GM18517 (cell line): ENCODE data around the gene CDH23.
A peak's percentile ranks its signal among the peaks of the same experiment; 100 is the strongest.

ENCODE experiments used
- ATAC-seq: cut with Tn5 transposase; IDR thresholded peaks from one replicate; pipeline ENCODE4 v1.9.1; 2021; ENCODE audit warnings: mild to moderate bottlenecking, moderate library complexity; ENCODE audit not compliant: unreplicated experiment

Gene CDH23

DNA sequence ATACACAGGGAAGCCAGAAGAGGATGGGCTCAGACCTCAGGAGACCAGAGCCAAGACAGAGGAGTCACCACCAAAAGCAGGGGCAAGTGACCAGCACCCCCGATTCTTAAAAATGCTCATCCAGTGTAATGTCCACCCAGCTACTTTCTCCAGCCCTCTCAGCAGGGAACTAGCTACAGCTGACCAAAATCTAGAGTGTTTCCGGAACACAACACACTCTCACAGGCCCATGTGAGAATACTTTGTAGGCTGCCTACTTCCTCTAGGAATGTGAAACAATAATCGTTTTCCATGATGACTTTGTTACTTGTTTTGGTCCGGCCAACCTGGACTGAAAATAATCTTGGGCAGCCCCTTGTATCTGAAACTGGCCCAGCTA lies 439.9 kb downstream of the CDH23 start:
- ATAC-seq, result no peak

GRCh38 chr10:71837098-71837827 lies 440.5 kb downstream of the CDH23 start:
- ATAC-seq, result no peak

- no peak for ATAC-seq
Observed at GRCh38 chr10:71838264-71839211, 441.8 kb downstream of the CDH23 start.

GRCh38 chr10:71840177-71840957 lies 443.6 kb downstream of the CDH23 start:
- ATAC-seq, result no peak

DNA sequence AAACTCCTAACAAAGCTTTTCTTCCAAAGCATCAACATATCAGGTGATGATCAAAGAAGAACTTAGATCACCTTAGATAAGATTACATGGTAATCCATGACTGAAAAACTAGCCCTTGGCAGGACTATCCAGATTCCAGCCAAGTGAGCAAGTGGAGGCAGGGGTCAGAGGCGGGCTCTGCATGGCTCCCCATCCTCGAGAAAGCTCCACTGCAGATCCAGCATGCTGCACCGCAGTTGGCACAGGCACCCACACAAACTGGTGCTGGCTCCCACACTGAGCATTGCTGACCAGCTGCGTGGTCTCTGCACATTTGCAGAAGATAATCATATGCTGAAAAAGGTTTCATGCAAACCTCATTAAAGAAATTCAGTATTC lies 444.2 kb downstream of the CDH23 start:
- no peak for ATAC-seq

DNA sequence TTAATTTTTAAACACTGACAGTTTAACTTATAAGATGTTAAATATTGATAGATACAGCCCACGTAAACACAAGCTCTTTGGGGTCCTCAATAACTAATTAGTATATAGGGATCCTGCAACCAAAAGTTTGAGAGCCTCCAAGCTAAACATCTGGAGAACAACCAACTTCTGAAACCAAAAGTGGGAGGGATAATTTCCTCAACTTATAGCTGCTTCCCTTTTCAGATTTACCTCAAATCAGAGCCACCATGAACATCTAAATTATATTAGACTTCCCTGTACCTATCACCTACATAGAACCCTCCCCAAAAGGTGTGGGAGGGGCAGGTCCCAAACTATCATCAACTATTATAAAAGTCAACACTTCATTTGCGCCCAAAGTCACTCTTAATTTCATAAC lies 445.7 kb downstream of the CDH23 start:
- ATAC-seq, result no peak

DNA sequence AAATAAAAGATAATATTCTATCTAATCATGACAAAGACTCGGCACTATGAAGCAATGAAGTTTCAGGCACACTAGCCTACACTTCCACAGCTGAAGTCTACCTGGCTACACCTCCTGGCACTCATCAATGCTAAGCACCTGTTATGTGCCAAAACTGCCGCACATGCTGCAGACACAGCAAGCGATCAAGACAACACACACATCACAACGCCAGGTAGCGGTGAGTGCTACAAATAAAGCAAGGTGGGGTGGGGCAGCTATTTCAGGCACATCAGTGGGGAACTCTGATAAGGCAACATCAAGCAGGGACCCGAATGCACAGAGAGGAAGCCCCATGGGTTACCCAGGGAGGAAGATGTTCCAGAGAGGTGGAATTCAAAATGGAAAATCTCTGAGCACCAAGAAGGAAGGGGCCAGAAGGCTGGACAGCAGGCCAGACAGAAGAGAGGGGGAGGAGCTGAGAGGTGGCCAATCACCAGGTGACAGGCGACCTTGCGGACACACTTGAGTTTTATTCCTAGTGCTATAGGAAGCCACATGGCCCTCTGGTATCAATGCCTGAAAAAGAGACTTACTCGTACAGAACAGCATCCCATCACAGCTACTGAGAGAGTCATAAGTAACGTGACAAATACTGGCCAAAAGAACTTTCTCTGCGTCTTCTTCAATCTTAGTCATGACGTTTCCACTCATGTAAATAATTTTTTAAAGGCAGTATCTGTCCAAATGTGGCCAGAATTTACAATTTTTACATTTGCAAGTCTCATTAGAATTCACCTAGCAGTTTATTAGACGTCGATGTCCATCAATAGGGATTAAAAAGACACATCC lies 446.4 kb downstream of the CDH23 start:
- ATAC-seq, result no peak

DNA sequence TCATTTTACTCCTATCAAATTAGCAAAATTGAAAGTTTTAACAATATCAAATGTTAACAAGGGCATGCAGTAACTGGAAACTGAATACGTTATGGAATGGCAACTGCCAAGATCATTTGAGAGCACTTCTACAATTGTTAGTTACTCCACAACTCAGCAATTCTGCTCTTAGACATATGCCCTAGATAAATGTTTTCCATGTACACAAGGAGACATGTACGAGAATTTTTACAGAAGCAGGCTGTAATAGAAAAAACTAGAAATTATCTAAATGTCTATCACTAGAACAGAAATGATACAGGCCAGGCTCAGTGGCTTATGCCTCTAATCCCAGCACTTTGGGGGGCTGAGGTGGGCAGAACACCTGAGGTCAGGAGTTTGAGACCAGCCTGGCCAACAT lies 447.4 kb downstream of the CDH23 start:
- ATAC-seq, result no peak

DNA sequence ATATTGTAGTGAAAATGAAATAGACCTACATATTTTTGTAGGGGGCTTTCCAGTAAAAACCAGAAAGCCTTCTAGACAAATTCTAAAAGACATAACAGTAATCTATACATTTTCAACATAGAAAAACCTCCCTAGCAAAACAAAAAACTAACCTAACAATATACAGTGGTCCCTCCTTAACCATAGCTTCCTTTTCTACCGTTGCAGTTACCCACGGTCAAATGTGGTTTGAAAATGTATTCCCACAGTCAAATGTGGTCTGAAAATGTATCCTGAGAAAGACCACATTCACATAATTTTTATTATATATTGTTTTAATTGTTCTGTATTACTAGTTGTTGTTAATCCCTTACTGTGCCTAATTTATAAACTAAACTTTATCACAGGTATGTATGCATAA lies 448.0 kb downstream of the CDH23 start:
- ATAC-seq, result no peak

DNA sequence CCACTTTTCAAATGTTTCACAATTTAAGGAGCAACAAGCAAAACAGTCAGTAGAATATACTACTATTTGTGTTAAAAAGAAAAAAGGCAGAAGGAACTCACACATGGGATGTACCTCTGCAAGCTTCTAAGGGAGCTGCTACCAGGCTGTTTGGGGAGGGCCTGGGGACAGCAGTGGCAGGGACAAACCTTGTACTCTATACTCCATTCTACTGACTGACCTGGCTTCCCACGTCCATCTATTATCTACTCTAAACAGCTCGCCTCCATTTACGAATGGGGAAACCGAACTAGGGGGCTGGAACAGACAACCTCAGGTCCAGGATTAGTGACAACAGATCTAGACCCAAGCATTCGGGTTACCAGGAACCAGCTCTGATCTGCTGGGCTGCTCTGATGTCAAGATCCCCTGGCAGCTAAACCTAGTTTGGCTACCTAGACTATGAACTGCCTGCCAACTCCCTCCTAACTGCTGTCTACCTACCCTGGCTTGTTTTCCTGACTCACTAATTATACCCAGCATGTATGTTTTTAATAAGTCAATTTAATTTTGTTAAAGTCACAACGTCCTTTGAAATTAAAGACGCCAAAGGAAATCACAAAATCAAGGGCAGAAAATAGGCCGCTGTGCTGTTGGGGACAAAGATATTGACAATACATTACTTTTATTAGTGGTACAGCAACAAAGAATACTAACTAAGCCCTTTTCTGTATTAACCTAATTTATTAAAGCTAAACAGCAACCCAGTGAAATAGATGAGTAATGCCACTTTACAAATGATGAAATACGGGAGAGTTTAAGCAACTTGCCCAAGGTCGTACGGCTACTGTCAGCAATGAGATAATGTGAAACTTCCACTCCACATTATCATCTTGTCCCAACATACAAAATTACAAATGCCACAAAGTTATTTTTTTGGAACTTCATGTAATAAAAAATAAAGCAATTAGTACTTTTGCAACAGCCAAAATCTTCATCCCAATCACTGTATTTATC lies 449.0 kb downstream of the CDH23 start:
- ATAC-seq, result no peak

DNA sequence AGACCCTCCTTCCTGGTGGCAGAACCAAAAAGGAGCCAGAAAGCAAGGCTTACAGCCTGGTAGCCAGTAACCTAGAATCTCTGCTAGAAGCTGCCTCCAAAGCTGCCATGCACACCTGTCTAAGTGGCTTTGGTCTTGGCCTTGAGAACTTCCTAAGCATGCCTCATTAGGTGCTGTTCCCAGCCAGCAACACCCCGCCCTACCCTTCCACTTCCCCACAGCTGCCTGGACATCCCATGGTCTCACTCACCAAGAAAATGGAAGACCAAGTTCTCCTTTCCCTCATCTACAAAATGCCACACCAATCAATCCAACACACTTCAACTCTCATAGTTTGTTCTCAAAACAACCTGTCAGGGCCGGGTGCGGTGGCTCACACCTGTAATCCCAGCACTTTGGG lies 450.1 kb downstream of the CDH23 start:
- ATAC-seq, result no peak

DNA sequence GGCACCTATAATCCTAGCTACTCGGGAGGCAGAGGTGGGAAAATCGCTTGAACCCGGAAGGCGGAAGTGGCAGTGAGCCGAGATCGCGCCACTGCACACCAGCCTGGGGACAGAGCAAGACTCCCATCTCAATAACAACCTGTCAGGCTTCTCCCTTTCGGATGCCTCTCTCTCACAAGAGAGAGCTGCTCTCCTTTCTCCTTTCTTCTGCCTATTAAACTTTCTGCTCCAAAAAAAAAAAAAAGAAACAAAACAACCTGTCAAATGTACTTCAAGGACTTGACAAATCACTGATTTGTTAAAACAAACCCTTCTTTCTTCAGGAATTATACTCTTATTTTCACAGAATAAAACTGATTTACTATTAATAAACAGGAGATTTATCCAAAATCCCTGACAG lies 450.7 kb downstream of the CDH23 start:
- no peak for ATAC-seq

DNA sequence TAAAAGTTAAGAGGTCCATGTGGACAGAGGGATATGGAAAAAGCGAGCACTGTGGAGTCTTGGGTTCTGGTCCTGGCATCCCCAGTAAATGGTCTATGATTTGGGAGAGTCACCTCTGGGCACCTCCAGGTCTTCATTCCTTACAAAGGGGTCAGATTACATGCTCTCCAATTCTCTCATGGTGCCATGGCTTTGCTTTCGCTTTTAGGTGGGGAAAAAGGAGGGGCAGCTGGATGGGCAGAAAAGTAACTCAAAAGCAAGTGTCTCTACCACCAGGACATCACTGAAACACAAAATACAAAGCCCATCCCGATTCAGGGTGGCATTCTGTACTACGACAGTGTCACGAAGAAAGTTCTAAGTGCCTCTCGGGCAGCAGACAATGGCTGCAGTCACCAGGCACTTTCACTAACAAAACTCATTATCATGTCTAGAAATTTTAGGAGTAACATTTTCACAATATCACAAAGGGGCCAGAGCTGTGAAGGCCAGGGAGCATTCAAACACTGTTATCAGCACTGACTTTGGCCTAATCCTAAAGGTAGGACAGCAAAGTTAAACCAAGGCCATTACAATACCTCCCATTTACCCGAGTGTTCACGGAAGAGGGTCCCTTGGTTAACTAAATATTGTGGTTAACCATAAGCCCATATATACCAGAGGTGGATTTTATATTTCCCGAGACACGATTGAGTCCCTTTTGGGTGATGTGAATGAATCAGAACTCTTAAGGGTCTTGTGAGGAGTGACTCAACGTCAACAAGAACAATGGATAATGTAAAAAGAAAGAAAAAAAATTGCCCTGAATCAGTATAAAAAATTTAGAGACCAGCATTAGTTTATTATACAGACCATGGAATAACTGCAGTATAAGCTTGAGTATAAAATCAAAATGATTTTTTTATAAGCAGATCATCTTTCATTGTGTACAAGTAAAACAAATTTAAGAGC lies 451.9 kb downstream of the CDH23 start:
- no peak for ATAC-seq

DNA sequence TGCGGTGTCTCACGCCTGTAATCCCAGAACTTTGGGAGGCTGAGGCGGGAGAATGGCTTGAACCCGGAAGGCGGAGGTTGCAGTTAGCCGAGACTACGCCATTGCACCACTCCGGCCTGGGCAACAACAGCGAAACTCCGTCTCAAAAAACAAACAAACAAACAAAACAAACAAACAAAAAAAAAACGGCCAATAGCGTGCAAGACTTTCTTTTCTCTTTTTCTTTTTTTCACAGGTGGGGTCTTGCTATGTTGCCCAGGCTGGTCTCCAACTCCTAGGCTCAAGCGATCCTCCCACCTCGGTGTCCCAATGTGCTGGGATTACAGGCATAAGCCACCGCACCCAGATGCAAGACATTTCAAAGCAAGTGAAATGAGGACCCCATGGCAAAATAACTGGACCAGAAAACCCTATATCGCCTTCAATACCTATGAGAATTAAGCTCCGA lies 452.8 kb downstream of the CDH23 start:
- ATAC-seq, result no peak

DNA sequence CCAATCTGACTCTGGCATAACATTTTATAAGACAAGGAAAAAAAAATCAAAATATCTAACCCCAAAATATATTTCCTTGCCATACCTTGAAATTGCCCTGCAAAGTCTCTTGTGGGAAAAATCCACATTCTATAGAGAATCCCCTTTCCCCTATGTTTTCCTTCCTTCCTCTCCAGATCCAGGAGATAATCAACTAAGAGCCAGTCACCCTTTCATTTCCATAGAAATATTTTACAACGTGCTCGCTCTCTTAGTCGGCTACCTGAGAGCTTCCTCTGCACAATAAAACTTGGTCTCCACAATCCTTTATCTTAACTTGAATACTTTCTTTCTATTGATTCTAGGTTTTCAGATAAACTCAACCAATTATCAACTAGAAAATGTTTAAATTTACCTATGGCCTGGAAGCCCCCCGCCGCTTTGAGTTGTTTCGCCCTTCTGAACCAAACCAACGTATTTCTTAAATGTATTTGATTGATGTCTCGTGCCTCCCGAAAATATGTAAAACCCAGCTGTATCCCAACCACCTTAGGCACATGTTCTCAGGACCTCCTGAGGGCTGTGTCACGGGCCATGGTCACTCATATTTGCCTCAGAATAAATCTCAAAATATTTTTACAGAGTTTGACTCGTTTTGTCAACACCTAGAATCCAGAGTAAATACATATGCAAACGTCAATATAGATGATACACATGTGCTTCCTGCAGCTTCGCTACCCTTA lies 453.5 kb downstream of the CDH23 start:
- no peak for ATAC-seq

DNA sequence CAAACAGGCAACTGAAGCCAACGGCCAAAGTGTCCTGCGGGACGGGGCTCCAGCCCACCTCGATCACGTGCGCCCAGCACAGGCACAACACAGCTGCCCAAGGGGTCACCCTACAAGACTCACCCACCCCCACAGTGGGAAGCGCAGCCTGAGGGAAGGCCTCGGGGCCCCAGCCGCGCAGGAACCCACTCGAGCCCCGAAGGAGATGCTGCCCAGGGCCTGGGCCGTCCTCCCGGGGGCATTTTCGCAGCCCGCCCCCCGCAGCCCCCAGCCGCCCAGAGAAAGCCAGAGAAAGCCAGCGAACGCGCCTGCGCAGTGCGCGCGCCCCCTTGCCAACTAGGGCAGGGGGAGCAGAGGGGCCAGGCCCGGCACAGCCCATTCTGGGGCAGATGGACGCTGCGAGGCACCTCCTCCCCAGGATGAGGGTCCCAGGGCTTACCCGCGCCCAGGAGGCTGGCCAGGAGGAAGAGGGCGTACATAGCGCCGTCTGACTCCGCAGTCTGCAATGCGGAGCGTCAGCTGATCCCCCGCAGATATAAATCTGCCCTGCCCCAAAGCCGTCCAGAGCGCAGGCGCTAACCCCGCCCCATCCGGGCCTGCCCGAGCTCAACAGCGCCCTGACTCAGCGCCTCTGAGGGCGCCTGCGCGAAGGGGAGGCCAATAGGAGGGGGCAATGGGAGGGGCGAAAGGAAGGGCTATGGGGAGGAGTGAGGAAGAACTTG lies 454.2 kb downstream of the CDH23 start, which contains the start of gene PSAP:
Gene PSAP, minus strand, starts transcription at position 509 of the 722 bp plus-strand sequence. Its CDS starts 30 bp downstream, at position 479.
- ATAC-seq, result peak; percentile 92
